Measurements from ENCODE around the gene GBF1. TPM values are rescaled to one million over a fixed set of nuclear protein-coding genes. Genes with fewer than 3 reads are reported as not detected.
A peak's percentile ranks its signal among the peaks of the same experiment; 100 is the strongest.

The GBF1 gene
- total and polyA plus RNA-seq, 10 donors: 5.8 to 42.1 (median 38.6) TPM

DNA sequence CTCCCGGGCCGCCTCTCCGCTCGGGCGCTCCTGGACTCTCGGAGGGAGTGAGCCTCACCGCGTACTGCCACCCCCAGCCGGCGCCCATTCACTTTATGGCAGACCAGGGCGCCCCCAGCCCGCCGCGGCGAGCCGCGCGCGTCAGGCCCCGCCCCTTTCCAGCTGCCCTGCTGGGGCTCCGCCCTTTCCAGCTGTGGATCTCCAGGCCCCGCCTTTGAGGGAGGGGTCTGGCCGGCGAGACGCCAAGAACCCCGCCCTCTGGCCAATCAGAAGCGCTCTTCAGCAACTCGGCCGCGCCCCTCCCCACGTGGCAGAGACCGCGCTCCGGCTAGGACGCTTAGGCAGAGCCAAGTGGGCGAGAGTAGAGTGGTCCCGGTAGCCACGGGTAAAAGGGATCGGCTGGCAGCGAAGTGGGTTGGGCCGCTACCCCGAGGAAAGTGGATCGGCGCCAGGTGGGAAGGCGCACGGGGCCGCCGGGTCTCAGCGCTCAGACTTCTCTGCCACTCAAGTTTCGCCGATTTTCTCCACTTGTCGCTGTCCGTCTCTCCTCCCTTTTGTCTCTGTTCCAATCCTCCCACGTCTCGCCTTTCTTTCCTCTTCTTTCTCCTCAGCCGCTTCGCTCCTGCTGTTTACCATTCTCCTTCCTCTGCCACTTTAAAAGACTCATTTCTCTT lies 3.8 kb upstream of the GBF1 start, which contains the start of gene PITX3:
Gene PITX3, minus strand, starts transcription at position 69 of the 674 bp plus-strand sequence. CDS start 9,432 bp downstream, outside the sequence.
- H3K4me1 ChIP-seq: peaks cover 19 to 48% (median 38%) of the 10 kb centered on the region in 6 donors
- intact Hi-C loops (cut with DNase I; ENCODE audit: low total_unique reads): no loop called here
- H3K27me3 ChIP-seq (replicated peaks in 1 of 7): peaks cover 0 to 43% (median 18%) of the 10 kb centered on the region in 7 donors
- H3K9me3 ChIP-seq: no peaks in the 10 kb centered on the region
- DNase-seq: peak; percentile 93
- peak in 1 of 11 experiments; percentile 31 for TF ChIP-seq CTCF (IDR thresholded peaks at IDR 0.05 in 8 of 11, conservative IDR thresholded peaks at IDR 0.05 in 3 of 11)
- TF ChIP-seq POLR2A (IDR thresholded peaks at IDR 0.05): no peak
- TF ChIP-seq POLR2AphosphoS5 (IDR thresholded peaks at IDR 0.05): peak in 2 of 3 donors; percentile 64 to 66
- H3K4me3 ChIP-seq: peak within 1 kb of the TSS; percentile 46 to 77 (median 52)
- no peak within 1 kb of the TSS for H3K27ac ChIP-seq
- WGBS, 5 donors: 1 to 2% (median 1%) methylated on average over 25 to 57 of the region's 57 CpGs
- H3K36me3 ChIP-seq: no peaks in the 10 kb centered on the region

DNA sequence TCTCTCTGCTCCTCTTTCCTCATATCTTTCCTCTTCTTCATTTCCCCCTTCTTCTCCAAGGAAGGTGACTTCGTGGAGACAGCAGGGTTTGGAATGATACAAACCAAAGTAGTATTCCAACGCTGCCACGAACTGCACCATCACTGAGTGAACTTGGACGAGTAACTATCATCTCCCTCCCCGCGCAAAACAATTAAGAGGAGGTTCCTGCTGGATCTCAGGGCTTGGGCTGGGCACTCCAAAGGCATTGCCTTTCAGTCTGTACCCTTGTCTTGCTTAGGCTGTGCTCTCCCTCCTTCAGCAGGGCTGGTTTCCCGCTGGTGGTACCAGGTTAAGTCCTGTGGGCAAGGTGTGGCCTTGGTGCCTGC lies 3.2 kb upstream of the GBF1 start:
- intact Hi-C loops (cut with DNase I; ENCODE audit: low total_unique reads): no loop called here
- WGBS, 5 donors: 24 to 35% (median 29%) methylated on average over 7 of the region's 7 CpGs
- no peak overlapping the region for H3K27ac ChIP-seq
- peaks cover 25 to 53% (median 43%) of the 10 kb centered on the region in 6 donors for H3K4me1 ChIP-seq
- no peaks in the 10 kb centered on the region for H3K9me3 ChIP-seq
- no peaks in the 10 kb centered on the region for H3K36me3 ChIP-seq
- no peak for DNase-seq
- H3K4me3 ChIP-seq: peak overlapping the region in 7 of 8 donors; percentile 46 to 77 (median 52)
- H3K27me3 ChIP-seq (replicated peaks in 1 of 7): peaks cover 0 to 43% (median 18%) of the 10 kb centered on the region in 7 donors
- TF ChIP-seq POLR2AphosphoS5 (IDR thresholded peaks at IDR 0.05): no peak
- no peak for TF ChIP-seq CTCF (IDR thresholded peaks at IDR 0.05 in 8 of 11, conservative IDR thresholded peaks at IDR 0.05 in 3 of 11)
- TF ChIP-seq POLR2A (IDR thresholded peaks at IDR 0.05): no peak

DNA sequence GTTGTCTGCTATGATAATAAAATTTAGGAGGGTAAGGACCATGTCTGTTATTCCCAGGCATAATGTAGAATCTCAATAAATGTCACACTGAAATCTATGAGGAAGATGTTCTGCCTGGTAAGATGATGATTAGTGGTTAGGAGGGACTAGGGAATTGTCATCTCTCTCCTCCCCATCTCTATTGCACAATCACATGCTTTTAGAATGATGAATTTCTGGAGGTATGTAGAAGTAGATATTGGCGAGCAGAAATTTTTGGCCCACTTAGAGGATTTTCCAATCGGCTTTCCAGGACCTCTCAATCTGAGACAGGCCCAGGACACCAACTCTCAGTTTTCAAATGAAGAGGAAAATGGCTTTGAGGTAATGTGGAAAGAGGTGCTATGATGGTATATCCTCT lies 2.0 kb upstream of the GBF1 start:
- 74 to 90% (median 86%) methylated on average over 2 of the region's 2 CpGs for WGBS, 5 donors
- no peaks in the 10 kb centered on the region for H3K9me3 ChIP-seq
- H3K27me3 ChIP-seq (replicated peaks in 1 of 7): peaks cover 0 to 43% (median 18%) of the 10 kb centered on the region in 7 donors
- intact Hi-C loops (cut with DNase I; ENCODE audit: low total_unique reads): no loop called here
- no peaks in the 10 kb centered on the region for H3K36me3 ChIP-seq
- H3K27ac ChIP-seq: no peak overlapping the region
- TF ChIP-seq CTCF (IDR thresholded peaks at IDR 0.05 in 8 of 11, conservative IDR thresholded peaks at IDR 0.05 in 3 of 11): no peak
- TF ChIP-seq POLR2AphosphoS5 (IDR thresholded peaks at IDR 0.05): no peak
- no peak for TF ChIP-seq POLR2A (IDR thresholded peaks at IDR 0.05)
- H3K4me1 ChIP-seq: peaks cover 37 to 65% (median 55%) of the 10 kb centered on the region in 6 donors
- no peak overlapping the region for H3K4me3 ChIP-seq
- DNase-seq: no peak

DNA sequence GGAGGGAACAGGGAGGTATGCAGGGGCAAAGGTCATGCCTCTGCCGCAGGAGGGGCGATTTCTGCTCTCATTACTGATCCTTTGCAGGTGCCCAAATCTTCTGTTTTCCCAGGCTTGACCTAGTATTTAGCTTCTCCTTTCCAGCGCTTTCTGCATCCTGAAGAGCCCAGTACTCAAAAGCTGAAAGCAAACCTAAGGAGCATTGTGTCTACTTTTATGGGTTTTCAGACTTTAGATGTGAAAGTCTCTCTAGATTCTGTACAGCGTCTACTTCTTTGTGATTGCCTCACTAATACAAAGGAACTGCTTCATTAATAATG lies 560 bp downstream of the GBF1 start:
- H3K36me3 ChIP-seq: peaks cover 0 to 24% (median 0%) of the 10 kb centered on the region in 6 donors
- H3K27ac ChIP-seq: peak overlapping the region; percentile 77 to 95 (median 92)
- H3K4me3 ChIP-seq: peak overlapping the region; percentile 83 to 98 (median 90)
- DNase-seq: no peak
- H3K9me3 ChIP-seq: no peaks in the 10 kb centered on the region
- intact Hi-C loops (cut with DNase I; ENCODE audit: low total_unique reads): no loop called here
- 1 to 4% (median 3%) methylated on average over 4 of the region's 4 CpGs for WGBS, 5 donors
- H3K4me1 ChIP-seq: peaks cover 37 to 80% (median 61%) of the 10 kb centered on the region in 6 donors
- H3K27me3 ChIP-seq (replicated peaks in 1 of 7): peaks cover 0 to 23% (median 11%) of the 10 kb centered on the region in 7 donors
- TF ChIP-seq POLR2A (IDR thresholded peaks at IDR 0.05) (no peak), CTCF (IDR thresholded peaks at IDR 0.05 in 8 of 11, conservative IDR thresholded peaks at IDR 0.05 in 3 of 11) (no peak), POLR2AphosphoS5 (IDR thresholded peaks at IDR 0.05) (no peak)

Data from spleen (tissue), 11 donors.